NCI-H748 treated with DMSO at 0.1 percent for 48 hours (cell line): Measurements from ENCODE around the gene FLRT1.
A peak's percentile ranks its signal among the peaks of the same experiment; 100 is the strongest.
"Not testable (repeated sequence)": the region's sequence is repeated elsewhere in the genome, so short reads cannot be mapped to it uniquely, and the experiment has no call there.

ENCODE experiments used
- DNase-seq: peaks from one replicate; lab custom pipeline; 2025; lab: John Stamatoyannopoulos, UW

Gene FLRT1

GRCh38 chr11:64045700-64046099, 10.0 kb downstream of the FLRT1 start:
- no peak for DNase-seq

- DNase-seq, result not testable (repeated sequence)
These were observed 11.6 kb downstream of the FLRT1 start for GRCh38 chr11:64047373-64047772.

GRCh38 chr11:64048042-64048854, 12.5 kb downstream of the FLRT1 start:
- DNase-seq, result no peak

GRCh38 chr11:64049509-64049908, 13.8 kb downstream of the FLRT1 start:
- DNase-seq, result no peak

- no peak for DNase-seq
These were observed 15.6 kb downstream of the FLRT1 start for GRCh38 chr11:64051297-64051696.

GRCh38 chr11:64052436-64052835, 16.7 kb downstream of the FLRT1 start:
- DNase-seq, result no peak

GRCh38 chr11:64052938-64053622, 17.3 kb downstream of the FLRT1 start:
- no peak for DNase-seq

- DNase-seq, result no peak
These were observed 18.0 kb downstream of the FLRT1 start for GRCh38 chr11:64053699-64054098.

- DNase-seq, result no peak
These were observed 19.3 kb downstream of the FLRT1 start for GRCh38 chr11:64055077-64055476.

GRCh38 chr11:64056213-64056785, 20.6 kb downstream of the FLRT1 start:
- no peak for DNase-seq

- no peak for DNase-seq
These were observed 21.1 kb downstream of the FLRT1 start for GRCh38 chr11:64056861-64057260.

- no peak for DNase-seq
These were observed 22.2 kb downstream of the FLRT1 start for GRCh38 chr11:64057890-64058289.

- DNase-seq, result no peak
These were observed 22.8 kb downstream of the FLRT1 start for GRCh38 chr11:64058494-64058893.

GRCh38 chr11:64059339-64060140, 23.8 kb downstream of the FLRT1 start:
- no peak for DNase-seq

GRCh38 chr11:64060263-64060860, 24.6 kb downstream of the FLRT1 start:
- no peak for DNase-seq

- peak; percentile 9 for DNase-seq
These were observed 25.2 kb downstream of the FLRT1 start for GRCh38 chr11:64060861-64061444.

- no peak for DNase-seq
These were observed 26.7 kb downstream of the FLRT1 start for GRCh38 chr11:64062185-64063039.

GRCh38 chr11:64063777-64064176, 28.0 kb downstream of the FLRT1 start:
- DNase-seq, result no peak

- DNase-seq, result no peak
These were observed 28.8 kb downstream of the FLRT1 start for GRCh38 chr11:64064374-64065140.

GRCh38 chr11:64065141-64065465, 29.4 kb downstream of the FLRT1 start:
- no peak for DNase-seq
